IMR-90 (cell line): Measurements from ENCODE around the gene SVIL. TPM values are rescaled to one million over a fixed set of nuclear protein-coding genes. Genes with fewer than 3 reads are reported as not detected.

ENCODE experiments used
- ATAC-seq: fragments of 200-7000 bp; cut with Tn5 transposase; 2 replicates; pipeline ENCODE4 v1.9.1; 2020; ENCODE audit warnings: low read depth, mild to moderate bottlenecking, moderate library complexity
- BruUV-seq: library from RNA; stranded (reverse); fragments of 400-500 nt; replicated peaks from 2 replicates; lab custom pipeline; 2021; lab: Mats Ljungman, UMichigan
- CTCF ChIA-PET: fragments of 300-600 bp; formaldehyde crosslinking; extraction: SDS; loops from one replicate; lab custom pipeline; 2021; ENCODE audit warnings: antibody characterized with exemption; lab: Yijun Ruan, JAX
- POLR2A ChIA-PET: fragments of 300-600 bp; sonication (Branson Sonifier 250); formaldehyde crosslinking; loops from one replicate; lab custom pipeline; 2022; ENCODE audit warnings: antibody characterized with exemption; ENCODE audit not compliant: unreplicated experiment; lab: Charles Lee
- DNase-seq: peaks from one replicate; pipeline ENCODE4 v3.0.0; 2013
- H2AFZ ChIP-seq: replicated peaks from 2 replicates; pipeline ENCODE3; 2013; ENCODE audit warnings: low read length, mild to moderate bottlenecking; ENCODE audit not compliant: poor library complexity
- H2AK5ac ChIP-seq: 2 replicates; pipeline ENCODE4 v1.6.1; 2013; ENCODE audit warnings: low read depth, low read length, inconsistent platforms
- H2AK9ac ChIP-seq: replicated peaks from 2 replicates; pipeline ENCODE3; 2013; ENCODE audit warnings: mild to moderate bottlenecking, low read depth, low read length, moderate library complexity; ENCODE audit not compliant: poor library complexity
- H2BK120ac ChIP-seq: 2 replicates; pipeline ENCODE4 v1.6.1; 2013; ENCODE audit warnings: low read depth, low read length, inconsistent platforms
- H2BK15ac ChIP-seq: 3 replicates; pipeline ENCODE4 v1.6.1; 2013; ENCODE audit warnings: low read depth, low read length, inconsistent platforms
- H2BK20ac ChIP-seq: 2 replicates; pipeline ENCODE4 v1.6.1; 2013; ENCODE audit warnings: low read depth, mild to moderate bottlenecking, inconsistent platforms, low read length, moderate library complexity
- H2BK5ac ChIP-seq: 2 replicates; pipeline ENCODE4 v1.6.1; 2013; ENCODE audit warnings: mild to moderate bottlenecking, low read depth, low read length, inconsistent platforms; ENCODE audit not compliant: poor library complexity, severe bottlenecking
- H3K14ac ChIP-seq: replicated peaks from 2 replicates; pipeline ENCODE4 v1.6.1; 2013; ENCODE audit warnings: low read depth, low read length, inconsistent platforms
- H3K18ac ChIP-seq: 2 replicates; pipeline ENCODE4 v1.6.1; 2013; ENCODE audit warnings: low read depth, low read length, control low read depth
- H3K23ac ChIP-seq: 2 replicates; pipeline ENCODE4 v1.6.1; 2013; ENCODE audit warnings: low read depth, low read length, inconsistent platforms
- H3K27ac ChIP-seq: 2 replicates; pipeline ENCODE4 v1.5.1; 2013; ENCODE audit warnings: mild to moderate bottlenecking, control low read depth, low read length; ENCODE audit not compliant: insufficient read depth
- H3K27me3 ChIP-seq: 2 replicates; pipeline ENCODE4 v1.6.1; 2013; ENCODE audit warnings: low read length; ENCODE audit not compliant: control insufficient read depth, insufficient read depth
- H3K36me3 ChIP-seq: 2 replicates; pipeline ENCODE4 v1.6.1; 2013; ENCODE audit warnings: low read length, mixed read lengths; ENCODE audit not compliant: control insufficient read depth, insufficient read depth
- H3K4ac ChIP-seq: 2 replicates; pipeline ENCODE4 v1.6.1; 2013; ENCODE audit warnings: low read depth, low read length, inconsistent platforms
- H3K4me1 ChIP-seq: 2 replicates; pipeline ENCODE4 v1.6.1; 2013; ENCODE audit warnings: low read length, mixed read lengths; ENCODE audit not compliant: control insufficient read depth, insufficient read depth
- H3K4me2 ChIP-seq: 2 replicates; pipeline ENCODE4 v1.6.1; 2013; ENCODE audit warnings: low read depth, mild to moderate bottlenecking, control low read depth, low read length, moderate library complexity
- H3K4me3 ChIP-seq: 2 replicates; pipeline ENCODE4 v1.5.1; 2013; ENCODE audit warnings: low read depth, mild to moderate bottlenecking, control low read depth, low read length, moderate library complexity; ENCODE audit not compliant: insufficient read depth
- H3K56ac ChIP-seq: 2 replicates; pipeline ENCODE4 v1.6.1; 2013; ENCODE audit warnings: low read length, inconsistent platforms; ENCODE audit not compliant: insufficient read depth; ENCODE audit errors: extremely low read depth
- H3K79me1 ChIP-seq, 2 experiments: 2 replicates each; pipeline ENCODE4 v1.6.1; 2013; ENCODE audit warnings: low read length in 2 of 2, inconsistent platforms in 1 of 2, low read depth in 1 of 2
- H3K9ac ChIP-seq: 2 replicates; pipeline ENCODE4 v1.6.1; 2013; ENCODE audit warnings: low read depth, low read length, control low read depth
- H3K9me1 ChIP-seq: 2 replicates; pipeline ENCODE4 v1.6.1; 2013; ENCODE audit warnings: low read length, inconsistent platforms; ENCODE audit not compliant: insufficient read depth
- H3K9me3 ChIP-seq: 2 replicates; pipeline ENCODE4 v1.6.1; 2013; ENCODE audit warnings: low read length; ENCODE audit not compliant: control insufficient read depth, insufficient read depth
- H4K20me1 ChIP-seq: 2 replicates; pipeline ENCODE4 v1.6.1; 2013; ENCODE audit warnings: low read length, inconsistent platforms; ENCODE audit not compliant: insufficient read depth
- H4K5ac ChIP-seq: 2 replicates; pipeline ENCODE4 v1.6.1; 2013; ENCODE audit warnings: mild to moderate bottlenecking, low read depth, low read length, control low read depth
- H4K8ac ChIP-seq, 2 experiments: 2 replicates each; pipeline ENCODE4 v1.6.1; 2013; ENCODE audit warnings: low read depth in 2 of 2, low read length in 2 of 2, control low read depth in 1 of 2, inconsistent platforms in 1 of 2
- H4K91ac ChIP-seq: 2 replicates; pipeline ENCODE4 v1.6.1; 2013; ENCODE audit warnings: low read depth, low read length, inconsistent platforms; ENCODE audit not compliant: insufficient read depth
- BHLHE40 ChIP-seq: fragments of 150-350 bp; IDR thresholded peaks from 2 replicates; pipeline ENCODE4 v1.6.1; 2016; ENCODE audit warnings: mild to moderate bottlenecking, low read depth, low read length
- CEBPB ChIP-seq: IDR thresholded peaks from 2 replicates; pipeline ENCODE4 v1.6.1; 2012; ENCODE audit warnings: low read depth, low read length, improper control_type of control experiment
- CTCF ChIP-seq: conservative IDR thresholded peaks from 2 replicates; pipeline ENCODE4 v1.5.1; 2012; ENCODE audit warnings: mild to moderate bottlenecking, low read depth, low read length, improper control_type of control experiment
- ELK1 ChIP-seq: fragments of 150-350 bp; IDR thresholded peaks from 2 replicates; pipeline ENCODE4 v1.6.1; 2016; ENCODE audit warnings: low read depth, mild to moderate bottlenecking, low read length, moderate library complexity, borderline replicate concordance
- FOS ChIP-seq: fragments of 150-350 bp; IDR thresholded peaks from 2 replicates; pipeline ENCODE4 v1.6.1; 2016; ENCODE audit warnings: low read depth, low read length
- MAFK ChIP-seq: IDR thresholded peaks from 2 replicates; pipeline ENCODE4 v1.6.1; 2012; ENCODE audit warnings: low read depth, low read length, improper control_type of control experiment
- MAZ ChIP-seq: IDR thresholded peaks from 2 replicates; pipeline ENCODE4 v1.6.1; 2012; ENCODE audit warnings: low read depth, mild to moderate bottlenecking, low read length, improper control_type of control experiment, moderate library complexity, borderline replicate concordance
- MXI1 ChIP-seq: IDR thresholded peaks from 2 replicates; pipeline ENCODE4 v1.6.1; 2012; ENCODE audit warnings: low read depth, mild to moderate bottlenecking, low read length, moderate library complexity, borderline replicate concordance
- NFE2L2 ChIP-seq: fragments of 150-350 bp; IDR thresholded peaks from 2 replicates; pipeline ENCODE4 v1.6.1; 2016; ENCODE audit warnings: low read depth, mild to moderate bottlenecking, low read length
- POLR2A ChIP-seq: IDR thresholded peaks from 2 replicates; pipeline ENCODE4 v1.6.1; 2012; ENCODE audit warnings: mild to moderate bottlenecking, low read depth, low read length
- RAD21 ChIP-seq: IDR thresholded peaks from 2 replicates; pipeline ENCODE4 v1.6.1; 2012; ENCODE audit warnings: low read length, improper control_type of control experiment
- RCOR1 ChIP-seq: IDR thresholded peaks from 2 replicates; pipeline ENCODE4 v1.6.1; 2012; ENCODE audit warnings: mild to moderate bottlenecking, low read length, improper control_type of control experiment; ENCODE audit not compliant: insufficient replicate concordance
- RFX5 ChIP-seq: IDR thresholded peaks from 2 replicates; pipeline ENCODE4 v1.8.0; 2012; ENCODE audit warnings: low read depth, mild to moderate bottlenecking, low read length, moderate library complexity
- SMC3 ChIP-seq: fragments of 150-350 bp; IDR thresholded peaks from 2 replicates; pipeline ENCODE4 v1.6.1; 2016; ENCODE audit warnings: low read depth, mild to moderate bottlenecking, antibody characterized with exemption, low read length, moderate library complexity
- USF2 ChIP-seq: fragments of 150-350 bp; IDR thresholded peaks from 2 replicates; pipeline ENCODE4 v1.6.1; 2017; ENCODE audit warnings: mild to moderate bottlenecking, antibody characterized with exemption, low read length, low read depth
- WGBS, 2 experiments: methylation state at CpG; one replicate each; pipeline versions ENCODE4 v1.1.5 to v1.1.7; 2013; ENCODE audit warnings: missing lambda C conversion rate in 2 of 2; ENCODE audit not compliant: insufficient read length in 1 of 2; ENCODE audit errors: extremely low coverage in 2 of 2; 5-methylcytosine and 5-hydroxymethylcytosine counted together
- dilution Hi-C: fragments of 300-500 bp; cut with HindIII; formaldehyde crosslinking; loops from one replicate; pipeline ENCODE4 v1.14.3; 2018; ENCODE audit warnings: low sequenced_read_pairs; ENCODE audit not compliant: unreplicated experiment
- in situ Hi-C: fragments of 300-500 bp; cut with MboI; formaldehyde crosslinking; loops from 3 replicates; pipeline ENCODE4 v1.14.3; 2019; ENCODE audit warnings: low sequenced_read_pairs, inconsistent platforms, mixed read lengths
- intact Hi-C: fragments of 100-400 bp; cut with micrococcal nuclease; formaldehyde crosslinking; loops from 2 replicates; pipeline ENCODE4 v1.10.0; 2022
- polyA plus RNA-seq, 3 experiments: library from polyadenylated mRNA; depleted of rRNA; stranded (reverse); fragments of >200 nt; gene quantifications; 2 replicates each; pipeline ENCODE4 v1.2.3, GENCODE V29; 2012; ENCODE audit warnings: low replicate concordance in 1 of 3
- total RNA-seq: library from RNA; depleted of rRNA; stranded (reverse); fragments of >200 nt; gene quantifications from 2 replicates; pipeline ENCODE4 v1.2.3, GENCODE V29; 2012

The SVIL gene
- total and polyA plus RNA-seq, 2 of the 4 experiments (the other 2 are of a cell fraction): 11.5 to 11.6 TPM

- no peak for TF ChIP-seq USF2
- no peak for TF ChIP-seq MAZ
- TF ChIP-seq CTCF: no peak
- TF ChIP-seq BHLHE40: no peak
- TF ChIP-seq ELK1: no peak
- no peak for TF ChIP-seq SMC3
- TF ChIP-seq RCOR1: no peak
- TF ChIP-seq CEBPB: no peak
- no peak for TF ChIP-seq RFX5
- TF ChIP-seq POLR2A: no peak
- TF ChIP-seq MAFK: no peak
- no peak for TF ChIP-seq NFE2L2
- TF ChIP-seq RAD21: no peak
- TF ChIP-seq FOS: no peak
- no peak for TF ChIP-seq MXI1
- H4K20me1 ChIP-seq: no peaks in the 10 kb centered on the region
- peaks cover 8% of the 10 kb centered on the region for H3K36me3 ChIP-seq
- intact Hi-C loops: no loop called here
- no peak overlapping the region for H2AK5ac ChIP-seq
- H3K4me1 ChIP-seq: no peaks in the 10 kb centered on the region
- no peak overlapping the region for H3K9ac ChIP-seq
- no peak overlapping the region for H3K27ac ChIP-seq
- BruUV-seq: no TSS peak
- dilution Hi-C loops: no loop called here
- no peak overlapping the region for H3K4me3 ChIP-seq
- ChIA-PET CTCF (interaction anchor here (0.6 kb wide), 1 partner anchor 26 kb away, joined by 3 read pairs; no protein-coding TSS in a partner anchor), POLR2A (no interaction called here)
- in situ Hi-C loops: no loop called here
- H3K79me1 ChIP-seq: no peaks in the 10 kb centered on the region
- WGBS, 2 experiments: no CpG with 5 or more reads among the region's 7 CpGs
- H3K23ac ChIP-seq: no peak overlapping the region
- H4K8ac ChIP-seq: no peak overlapping the region
- H3K9me3 ChIP-seq: no peaks in the 10 kb centered on the region
- H3K4ac ChIP-seq: no peak overlapping the region
- no peak overlapping the region for H2BK15ac ChIP-seq
- DNase-seq (no peak), ATAC-seq (no peak)
- no peak overlapping the region for H3K18ac ChIP-seq
- no peak overlapping the region for H3K56ac ChIP-seq
- H3K9me1 ChIP-seq: no peaks in the 10 kb centered on the region
- no peak overlapping the region for H2AFZ ChIP-seq
- no peak overlapping the region for H3K14ac ChIP-seq
- H2BK120ac ChIP-seq: no peak overlapping the region
- no peak overlapping the region for H2BK5ac ChIP-seq
- H4K91ac ChIP-seq: no peak overlapping the region
- no peak overlapping the region for H3K4me2 ChIP-seq
- H2BK20ac ChIP-seq: no peak overlapping the region
- no peaks in the 10 kb centered on the region for H3K27me3 ChIP-seq
- no peak overlapping the region for H4K5ac ChIP-seq
- no peak overlapping the region for H2AK9ac ChIP-seq
These were observed 71.2 kb downstream of the SVIL start for GRCh38 chr10:29563420-29564035.
